Osteoblast (primary cell): Measurements from ENCODE around the gene EPB41L4B. TPM values are rescaled to one million over a fixed set of nuclear protein-coding genes. Genes with fewer than 3 reads are reported as not detected.
A peak's percentile ranks its signal among the peaks of the same experiment; 100 is the strongest.

Experiments
- DNase-seq: peaks from one replicate; pipeline ENCODE4 v3.0.0; 2011; ENCODE audit warnings: low spot score, mixed read lengths; ENCODE audit not compliant: insufficient read length; ENCODE audit errors: missing footprints
- H2AFZ ChIP-seq: 2 replicates; pipeline ENCODE4 v1.6.0; 2011; ENCODE audit warnings: mild to moderate bottlenecking, low read length
- H3K27ac ChIP-seq: 2 replicates; pipeline ENCODE4 v1.5.1; 2011; ENCODE audit warnings: mild to moderate bottlenecking, low read depth, low read length, moderate library complexity
- H3K27me3 ChIP-seq: 2 replicates; pipeline ENCODE4 v1.6.0; 2012; ENCODE audit warnings: mild to moderate bottlenecking, control low read depth, inconsistent platforms, low read length, moderate library complexity; ENCODE audit not compliant: insufficient read depth
- H3K36me3 ChIP-seq: 2 replicates; pipeline ENCODE4 v1.5.1; 2011; ENCODE audit warnings: mild to moderate bottlenecking, low read length, control low read depth, moderate library complexity; ENCODE audit not compliant: insufficient read depth
- H3K4me1 ChIP-seq: 2 replicates; pipeline ENCODE4 v1.5.1; 2011; ENCODE audit warnings: mild to moderate bottlenecking, low read length, control low read depth, moderate library complexity; ENCODE audit not compliant: insufficient read depth
- H3K4me2 ChIP-seq: 2 replicates; pipeline ENCODE4 v1.6.0; 2011; ENCODE audit warnings: mild to moderate bottlenecking, low read length; ENCODE audit not compliant: insufficient read depth
- H3K4me3 ChIP-seq: fragments of 200-600 bp; sonication (generic); 3 replicates; pipeline ENCODE4 v1.5.1; 2012; ENCODE audit warnings: mild to moderate bottlenecking, low read length, inconsistent platforms; ENCODE audit not compliant: insufficient read depth
- H3K79me2 ChIP-seq: 2 replicates; pipeline ENCODE4 v1.6.0; 2012; ENCODE audit warnings: mild to moderate bottlenecking, low read length, control low read depth, inconsistent platforms; ENCODE audit not compliant: insufficient read depth
- H3K9me3 ChIP-seq: 2 replicates; pipeline ENCODE4 v1.5.1; 2011; ENCODE audit warnings: low read depth, low read length, control low read depth
- H4K20me1 ChIP-seq: 2 replicates; pipeline ENCODE4 v1.6.0; 2012; ENCODE audit warnings: mild to moderate bottlenecking, low read length, control low read depth; ENCODE audit not compliant: insufficient read depth
- CTCF ChIP-seq: IDR thresholded peaks from 2 replicates; pipeline ENCODE4 v1.5.1; 2011; ENCODE audit warnings: mild to moderate bottlenecking, low read depth, low read length, moderate library complexity; ENCODE audit errors: extremely low read depth
- total RNA-seq: library from RNA; depleted of rRNA; stranded (reverse); fragments of >200 nt; gene quantifications from 2 replicates; pipeline ENCODE4 v1.2.3, GENCODE V29; 2012

EPB41L4B gene
- total RNA-seq, 1 donor = 2.2 TPM

GRCh38 chr9:109321727-109322126 lies 868 bp upstream of the EPB41L4B start:
- Histone ChIP-seq H3K4me1 (peaks cover 16% of the 10 kb centered on the region), H4K20me1 (no peaks in the 10 kb centered on the region), H3K9me3 (no peaks in the 10 kb centered on the region), H3K27ac (no peak overlapping the region), H3K27me3 (peaks cover 47% of the 10 kb centered on the region), H2AFZ (no peak overlapping the region), H3K36me3 (no peaks in the 10 kb centered on the region), H3K4me2 (no peak overlapping the region), H3K79me2 (no peaks in the 10 kb centered on the region), H3K4me3 (no peak overlapping the region)
- no peak for TF ChIP-seq CTCF
- no peak for DNase-seq

- TF ChIP-seq CTCF = no peak
- DNase-seq = peak; percentile 87
- Histone ChIP-seq H3K27ac (no peak overlapping the region), H3K36me3 (no peaks in the 10 kb centered on the region), H3K4me3 (no peak overlapping the region), H3K27me3 (peaks cover 38% of the 10 kb centered on the region), H3K4me2 (no peak overlapping the region), H4K20me1 (peaks cover 2% of the 10 kb centered on the region), H3K4me1 (peaks cover 22% of the 10 kb centered on the region), H2AFZ (no peak overlapping the region), H3K9me3 (no peaks in the 10 kb centered on the region), H3K79me2 (no peaks in the 10 kb centered on the region)
These were observed 523 bp downstream of the EPB41L4B start for GRCh38 chr9:109320331-109320741.

GRCh38 chr9:109319626-109320241 lies 1.1 kb downstream of the EPB41L4B start:
- no peak for TF ChIP-seq CTCF
- H3K4me3 ChIP-seq = peak overlapping the region; percentile 68

GRCh38 chr9:109319017-109319625 lies 1.7 kb downstream of the EPB41L4B start:
- H3K36me3 ChIP-seq = no peaks in the 10 kb centered on the region
- peaks cover 22% of the 10 kb centered on the region for H3K4me1 ChIP-seq
- no peak overlapping the region for H3K27ac ChIP-seq
- H3K4me3 ChIP-seq = peak overlapping the region; percentile 68
- H2AFZ ChIP-seq = no peak overlapping the region
- peak overlapping the region; percentile 86 for H3K4me2 ChIP-seq
- no peak for TF ChIP-seq CTCF
- H4K20me1 ChIP-seq = peaks cover 2% of the 10 kb centered on the region
- peaks cover 37% of the 10 kb centered on the region for H3K27me3 ChIP-seq
- H3K9me3 ChIP-seq = no peaks in the 10 kb centered on the region
- H3K79me2 ChIP-seq = no peaks in the 10 kb centered on the region
- DNase-seq = no peak

More at GRCh38 chr9:109319626-109320241, 1.1 kb downstream of the EPB41L4B start:
- no peaks in the 10 kb centered on the region for H3K36me3 ChIP-seq
- no peaks in the 10 kb centered on the region for H3K9me3 ChIP-seq
- H3K27me3 ChIP-seq = peaks cover 38% of the 10 kb centered on the region
- H2AFZ ChIP-seq = no peak overlapping the region
- DNase-seq = no peak
- peak overlapping the region; percentile 86 for H3K4me2 ChIP-seq
- H4K20me1 ChIP-seq = peaks cover 2% of the 10 kb centered on the region
- H3K27ac ChIP-seq = no peak overlapping the region
- no peaks in the 10 kb centered on the region for H3K79me2 ChIP-seq
- peaks cover 22% of the 10 kb centered on the region for H3K4me1 ChIP-seq
